KMS-11 (cell line): ENCODE results near the gene MIB1.

Source experiments
- H2AFZ ChIP-seq: fragments of 200-600 bp; sonication (generic); 2 replicates; pipeline ENCODE4 v1.6.1; 2016; ENCODE audit warnings: antibody characterized with exemption, mixed run types, low read depth
- H3K27ac ChIP-seq: fragments of 200-600 bp; sonication (generic); 2 replicates; pipeline ENCODE4 v1.6.1; 2016; ENCODE audit warnings: mild to moderate bottlenecking, mixed run types
- H3K27me3 ChIP-seq: fragments of 200-600 bp; sonication (generic); 2 replicates; pipeline ENCODE4 v1.6.1; 2017; ENCODE audit warnings: mild to moderate bottlenecking, low read depth, mixed run types, moderate library complexity; ENCODE audit not compliant: insufficient read depth
- H3K36me3 ChIP-seq: fragments of 200-600 bp; sonication (generic); 2 replicates; pipeline ENCODE4 v1.6.1; 2017; ENCODE audit warnings: mild to moderate bottlenecking, mixed run types; ENCODE audit not compliant: insufficient read depth
- H3K4me1 ChIP-seq: fragments of 200-600 bp; sonication (generic); 2 replicates; pipeline ENCODE4 v1.6.1; 2016; ENCODE audit warnings: mild to moderate bottlenecking, low read depth, mixed run types; ENCODE audit not compliant: poor library complexity, severe bottlenecking
- H3K4me2 ChIP-seq: fragments of 200-600 bp; sonication (generic); 2 replicates; pipeline ENCODE4 v1.7.0; 2016; ENCODE audit warnings: mild to moderate bottlenecking, mixed run types
- H3K4me3 ChIP-seq: fragments of 200-600 bp; sonication (generic); IDR thresholded peaks from 2 replicates; pipeline ENCODE4 v1.6.1; 2017; ENCODE audit warnings: low read depth, low read length, mixed read lengths; ENCODE audit not compliant: insufficient read depth
- H3K79me2 ChIP-seq: fragments of 200-600 bp; sonication (generic); 2 replicates; pipeline ENCODE4 v1.6.1; 2016; ENCODE audit warnings: low read depth, mixed run types; ENCODE audit not compliant: insufficient read depth
- H3K9ac ChIP-seq: fragments of 200-600 bp; sonication (generic); 2 replicates; pipeline ENCODE4 v1.6.1; 2016; ENCODE audit warnings: mild to moderate bottlenecking, mixed run types
- H4K20me1 ChIP-seq: fragments of 200-600 bp; sonication (generic); 2 replicates; pipeline ENCODE4 v1.6.1; 2016; ENCODE audit warnings: mild to moderate bottlenecking, mixed run types; ENCODE audit not compliant: insufficient read depth
- CTCF ChIP-seq: fragments of 200-600 bp; sonication (generic); conservative IDR thresholded peaks from 2 replicates; pipeline ENCODE4 v1.6.1; 2017; ENCODE audit warnings: low read depth, mild to moderate bottlenecking, antibody characterized with exemption, low read length, moderate library complexity, mixed read lengths

The MIB1 gene

GRCh38 chr18:21798126-21798525 lies 57.5 kb downstream of the MIB1 start:
- no peak overlapping the region for H3K4me2 ChIP-seq
- no peak for TF ChIP-seq CTCF
- H3K79me2 ChIP-seq = no peaks in the 10 kb centered on the region
- H3K36me3 ChIP-seq = peaks cover 3% of the 10 kb centered on the region; the same call in 1 of the 2 replicates
- no peaks in the 10 kb centered on the region for H3K27me3 ChIP-seq
- no peak overlapping the region for H3K4me3 ChIP-seq
- no peak overlapping the region for H3K27ac ChIP-seq
- H3K9ac ChIP-seq = no peak overlapping the region
- H2AFZ ChIP-seq = no peak overlapping the region
- no peaks in the 10 kb centered on the region for H4K20me1 ChIP-seq
- H3K4me1 ChIP-seq = no peaks in the 10 kb centered on the region

- Histone ChIP-seq H3K36me3 (peaks cover 6% of the 10 kb centered on the region; the same call in 1 of the 2 replicates), H3K79me2 (no peaks in the 10 kb centered on the region), H4K20me1 (no peaks in the 10 kb centered on the region), H3K4me1 (no peaks in the 10 kb centered on the region), H3K9ac (no peak overlapping the region), H3K4me3 (no peak overlapping the region), H2AFZ (no peak overlapping the region), H3K27me3 (no peaks in the 10 kb centered on the region), H3K4me2 (no peak overlapping the region), H3K27ac (no peak overlapping the region)
- no peak for TF ChIP-seq CTCF
Observed at GRCh38 chr18:21799721-21800120, 59.1 kb downstream of the MIB1 start.

DNA sequence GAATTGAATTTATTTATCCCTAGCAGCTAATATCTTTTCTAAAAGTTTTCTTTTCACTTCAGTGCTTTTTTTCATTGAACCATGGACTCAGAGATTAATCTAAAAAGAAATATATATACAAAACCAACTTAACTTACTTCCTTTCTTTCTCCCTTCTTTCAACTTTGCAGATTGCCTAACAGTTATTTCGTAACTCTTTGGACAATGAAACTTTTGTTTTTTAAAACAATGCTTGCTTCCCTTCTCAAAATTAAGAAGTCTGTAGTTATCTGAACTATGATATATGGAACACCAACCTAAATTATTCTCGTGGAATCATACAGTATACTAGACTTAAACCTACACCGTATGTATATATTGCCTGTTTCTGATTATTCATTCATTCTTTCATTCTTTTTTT lies 62.9 kb downstream of the MIB1 start:
- no peak overlapping the region for H2AFZ ChIP-seq
- H3K4me1 ChIP-seq = no peaks in the 10 kb centered on the region
- H3K79me2 ChIP-seq = no peaks in the 10 kb centered on the region
- no peaks in the 10 kb centered on the region for H3K27me3 ChIP-seq
- no peak for TF ChIP-seq CTCF
- no peak overlapping the region for H3K9ac ChIP-seq
- H3K36me3 ChIP-seq = peaks cover 5% of the 10 kb centered on the region; the same call in 1 of the 2 replicates
- no peaks in the 10 kb centered on the region for H4K20me1 ChIP-seq
- H3K27ac ChIP-seq = no peak overlapping the region
- no peak overlapping the region for H3K4me2 ChIP-seq
- no peak overlapping the region for H3K4me3 ChIP-seq

DNA sequence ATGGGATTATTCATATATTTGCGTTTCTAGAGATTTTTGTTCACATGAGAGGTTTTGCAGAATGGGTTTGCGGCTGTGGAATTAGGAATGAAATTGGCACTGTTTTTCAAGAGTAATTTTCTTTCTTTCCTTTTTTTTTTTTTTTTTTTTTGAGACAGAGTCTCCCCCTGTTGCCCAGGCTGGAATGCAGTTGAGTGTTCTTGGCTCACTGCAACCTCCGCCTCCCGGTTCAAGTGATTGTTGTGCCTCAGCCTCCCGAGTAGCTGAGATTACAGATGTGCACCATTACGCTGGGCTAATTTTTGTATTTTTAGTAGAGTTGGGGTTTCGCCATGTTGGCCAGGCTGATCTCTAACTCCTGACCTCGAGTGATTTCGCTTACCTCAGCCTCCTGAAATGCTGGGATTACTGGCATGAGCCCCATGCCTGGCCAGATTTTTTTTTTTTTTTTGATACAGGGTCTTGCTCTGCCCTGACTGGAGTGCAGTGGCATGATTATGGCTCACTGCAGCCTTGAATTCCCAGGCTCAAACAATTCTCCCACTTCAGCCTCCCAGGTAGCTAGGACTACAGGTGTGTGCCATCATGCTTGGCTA lies 65.3 kb downstream of the MIB1 start:
- no peak for TF ChIP-seq CTCF
- H3K36me3 ChIP-seq = peaks cover 5% of the 10 kb centered on the region; the same call in 1 of the 2 replicates
- H3K4me1 ChIP-seq = peaks cover 12% of the 10 kb centered on the region
- H3K9ac ChIP-seq = no peak overlapping the region
- no peaks in the 10 kb centered on the region for H4K20me1 ChIP-seq
- no peaks in the 10 kb centered on the region for H3K79me2 ChIP-seq
- H3K4me2 ChIP-seq = no peak overlapping the region
- no peak overlapping the region for H2AFZ ChIP-seq
- no peak overlapping the region for H3K4me3 ChIP-seq
- H3K27ac ChIP-seq = no peak overlapping the region
- no peaks in the 10 kb centered on the region for H3K27me3 ChIP-seq
